Measurements from ENCODE around the gene COL21A1. TPM values are rescaled to one million over a fixed set of nuclear protein-coding genes. Genes with fewer than 3 reads are reported as not detected.

COL21A1 gene
- total RNA-seq, 2 donors from 2014 or later: 0.55 to 2.8 TPM

GRCh38 chr6:56079751-56080540 lies 167.4 kb downstream of the COL21A1 start:
- no peak for DNase-seq
- no peak for ATAC-seq
- intact Hi-C loops (cut with DNase I, micrococcal nuclease): no loop called here

GRCh38 chr6:56076033-56076432 lies 171.3 kb downstream of the COL21A1 start:
- ATAC-seq (no peak), DNase-seq (no peak)
- intact Hi-C loops (cut with DNase I, micrococcal nuclease): no loop called here

- intact Hi-C loops (cut with DNase I, micrococcal nuclease): no loop called here
- ATAC-seq (no peak), DNase-seq (no peak)
These were observed 173.6 kb downstream of the COL21A1 start for GRCh38 chr6:56073761-56074160.

GRCh38 chr6:56073315-56073714 lies 174.1 kb downstream of the COL21A1 start:
- intact Hi-C loops (cut with DNase I, micrococcal nuclease): no loop called here
- ATAC-seq (no peak), DNase-seq (no peak)

- intact Hi-C loops (cut with DNase I, micrococcal nuclease): no loop called here
- no peak for ATAC-seq
- DNase-seq: no peak
These were observed 174.5 kb downstream of the COL21A1 start for GRCh38 chr6:56072856-56073255.

GRCh38 chr6:56065408-56065807 lies 182.0 kb downstream of the COL21A1 start:
- ATAC-seq (no peak), DNase-seq (no peak)
- intact Hi-C loops (cut with DNase I, micrococcal nuclease): no loop called here

- ATAC-seq (no peak), DNase-seq (no peak)
- intact Hi-C loops (cut with DNase I, micrococcal nuclease): no loop called here
These were observed 184.5 kb downstream of the COL21A1 start for GRCh38 chr6:56062836-56063235.

- DNase-seq (no peak), ATAC-seq (no peak)
- intact Hi-C loops (cut with DNase I, micrococcal nuclease): no loop called here
These were observed 188.7 kb downstream of the COL21A1 start for GRCh38 chr6:56058636-56059035.

- DNase-seq (no peak), ATAC-seq (no peak)
These were observed 192.2 kb downstream of the COL21A1 start for GRCh38 chr6:56055081-56055704.

GRCh38 chr6:56051202-56051598 lies 196.2 kb downstream of the COL21A1 start:
- no peak for DNase-seq
- intact Hi-C loops (cut with DNase I, micrococcal nuclease): no loop called here
- ATAC-seq: no peak

More at GRCh38 chr6:56055081-56055704, 192.2 kb downstream of the COL21A1 start:
- intact Hi-C loops (cut with DNase I, micrococcal nuclease): no loop called here

GRCh38 chr6:56050530-56051201 lies 196.7 kb downstream of the COL21A1 start:
- intact Hi-C loops (cut with DNase I, micrococcal nuclease): no loop called here
- no peak for DNase-seq
- ATAC-seq: no peak

- intact Hi-C loops (cut with DNase I, micrococcal nuclease): no loop called here
- no peak for DNase-seq
- ATAC-seq: no peak
These were observed 198.8 kb downstream of the COL21A1 start for GRCh38 chr6:56048601-56049000.

GRCh38 chr6:56047931-56048540 lies 199.3 kb downstream of the COL21A1 start:
- DNase-seq (no peak), ATAC-seq (no peak)
- intact Hi-C loops (cut with DNase I, micrococcal nuclease): no loop called here

GRCh38 chr6:56046576-56046975 lies 200.8 kb downstream of the COL21A1 start:
- DNase-seq (no peak), ATAC-seq (no peak)
- intact Hi-C loops (cut with DNase I, micrococcal nuclease): no loop called here

GRCh38 chr6:56043761-56044160 lies 203.6 kb downstream of the COL21A1 start:
- DNase-seq (no peak), ATAC-seq (no peak)
- intact Hi-C loops (cut with DNase I, micrococcal nuclease): no loop called here

GRCh38 chr6:56043076-56043475 lies 204.3 kb downstream of the COL21A1 start:
- ATAC-seq (no peak), DNase-seq (no peak)
- intact Hi-C loops (cut with DNase I, micrococcal nuclease): no loop called here

GRCh38 chr6:56041591-56041990 lies 205.8 kb downstream of the COL21A1 start:
- ATAC-seq: no peak
- intact Hi-C loops (cut with DNase I, micrococcal nuclease): no loop called here
- no peak for DNase-seq

- ATAC-seq: no peak
- no peak for DNase-seq
- intact Hi-C loops (cut with DNase I, micrococcal nuclease): no loop called here
These were observed 206.5 kb downstream of the COL21A1 start for GRCh38 chr6:56040889-56041301.

- ATAC-seq (no peak), DNase-seq (no peak)
- intact Hi-C loops (cut with DNase I, micrococcal nuclease): no loop called here
These were observed 207.2 kb downstream of the COL21A1 start for GRCh38 chr6:56040223-56040622.

- DNase-seq (no peak), ATAC-seq (no peak)
- intact Hi-C loops (cut with DNase I, micrococcal nuclease): no loop called here
These were observed 208.6 kb downstream of the COL21A1 start for GRCh38 chr6:56038764-56039163.
